Testis (tissue), 3 donors: ENCODE measurements around the gene MYO7B. TPM values are rescaled to one million over a fixed set of nuclear protein-coding genes. Genes with fewer than 3 reads are reported as not detected.

Experiments used
- DNase-seq: peaks from one replicate; pipeline ENCODE4 v3.0.0-alpha.2; 2019
- H3K27ac ChIP-seq, 2 donors: fragments of 200-600 bp; sonication (generic); one replicate each; pipeline ENCODE4 v1.5.1; 2019
- H3K27me3 ChIP-seq: fragments of 200-600 bp; sonication (generic); one replicate; pipeline ENCODE4 v1.5.1; 2019
- H3K36me3 ChIP-seq: fragments of 200-600 bp; sonication (generic); one replicate; pipeline ENCODE4 v1.5.1; 2017; ENCODE audit warnings: low read depth; ENCODE audit errors: missing control alignments
- H3K4me1 ChIP-seq: fragments of 200-600 bp; sonication (generic); one replicate; pipeline ENCODE4 v1.5.1; 2019
- H3K4me3 ChIP-seq, 2 donors: fragments of 200-600 bp; sonication (generic); one replicate each; pipeline ENCODE4 v1.5.1; 2017 to 2019
- H3K9me3 ChIP-seq: fragments of 200-600 bp; sonication (generic); one replicate; pipeline ENCODE4 v1.5.1; 2017
- POLR2A ChIP-seq: fragments of 450-650 bp; IDR thresholded peaks from one replicate; pipeline ENCODE4 v1.6.1; 2017; ENCODE audit warnings: antibody characterized with exemption, mild to moderate bottlenecking, moderate library complexity
- WGBS, 2 donors: methylation state at CpG; one replicate each; pipeline ENCODE4 v1.1.5; 2018; 5-methylcytosine and 5-hydroxymethylcytosine counted together
- intact Hi-C: fragments of 100-400 bp; cut with DNase I; formaldehyde crosslinking; loops from one replicate; pipeline ENCODE4 v1.15.1; 2023; ENCODE audit warnings: low total_unique reads
- polyA plus RNA-seq: library from polyadenylated mRNA; stranded (reverse); fragments of 350-450 nt; fragmentation: Illumina TruSeq; extraction: RNeasy Lipid Tissue Mini Kit (QIAGEN cat#74804); gene quantifications from one replicate; pipeline ENCODE4 v1.2.3, GENCODE V29; 2014; ENCODE audit warnings: low read depth, low replicate concordance; ENCODE audit not compliant: insufficient read depth
- total RNA-seq, 2 donors: library from RNA; depleted of rRNA; stranded (reverse); fragments of >200 nt; gene quantifications; one replicate each; pipeline ENCODE4 v1.2.3, GENCODE V29; 2016
- TF ChIP-seq, protein P1 (sequence below), 3 experiments: fragments of 450-650 bp in 2 of 3; fragments of 200-600 bp in 1 of 3; sonication (generic) in 1 of 3; IDR thresholded peaks; one replicate each; pipeline ENCODE4 v1.5.1; 2016 to 2019; ENCODE audit warnings: antibody characterized with exemption in 3 of 3, mild to moderate bottlenecking in 2 of 3, moderate library complexity in 1 of 3

The MYO7B gene
- total and polyA plus RNA-seq, 3 donors from 2014 or later, result 3.6 to 5.6 (median 4.2) TPM

DNA sequence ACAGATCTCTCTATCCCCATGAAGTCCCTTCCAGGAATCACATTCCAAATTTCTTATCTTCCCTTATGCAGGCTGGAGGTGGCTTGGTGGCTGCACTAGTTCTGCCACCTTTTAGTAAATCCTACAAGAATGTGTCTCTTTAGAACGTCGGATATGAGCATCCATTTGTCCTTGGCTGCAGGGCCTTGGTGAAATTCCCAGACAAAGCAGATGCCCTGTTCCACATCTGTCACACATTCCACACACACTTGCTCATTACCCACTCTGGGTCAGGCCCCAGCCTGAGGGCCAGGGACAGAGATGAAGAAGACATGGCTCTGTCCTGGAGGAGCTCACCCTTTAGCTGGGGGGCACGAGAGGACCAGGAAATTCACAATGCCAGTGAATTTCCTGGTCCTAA lies 79.2 kb downstream of the MYO7B start:
- WGBS, 2 donors, result 62 to 65% methylated on average over 3 of the region's 3 CpGs
- TF ChIP-seq POLR2A, result no peak
- TF ChIP-seq, protein P1, sequence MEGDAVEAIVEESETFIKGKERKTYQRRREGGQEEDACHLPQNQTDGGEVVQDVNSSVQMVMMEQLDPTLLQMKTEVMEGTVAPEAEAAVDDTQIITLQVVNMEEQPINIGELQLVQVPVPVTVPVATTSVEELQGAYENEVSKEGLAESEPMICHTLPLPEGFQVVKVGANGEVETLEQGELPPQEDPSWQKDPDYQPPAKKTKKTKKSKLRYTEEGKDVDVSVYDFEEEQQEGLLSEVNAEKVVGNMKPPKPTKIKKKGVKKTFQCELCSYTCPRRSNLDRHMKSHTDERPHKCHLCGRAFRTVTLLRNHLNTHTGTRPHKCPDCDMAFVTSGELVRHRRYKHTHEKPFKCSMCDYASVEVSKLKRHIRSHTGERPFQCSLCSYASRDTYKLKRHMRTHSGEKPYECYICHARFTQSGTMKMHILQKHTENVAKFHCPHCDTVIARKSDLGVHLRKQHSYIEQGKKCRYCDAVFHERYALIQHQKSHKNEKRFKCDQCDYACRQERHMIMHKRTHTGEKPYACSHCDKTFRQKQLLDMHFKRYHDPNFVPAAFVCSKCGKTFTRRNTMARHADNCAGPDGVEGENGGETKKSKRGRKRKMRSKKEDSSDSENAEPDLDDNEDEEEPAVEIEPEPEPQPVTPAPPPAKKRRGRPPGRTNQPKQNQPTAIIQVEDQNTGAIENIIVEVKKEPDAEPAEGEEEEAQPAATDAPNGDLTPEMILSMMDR (IDR thresholded peaks at IDR 0.05), result no peak
- Histone ChIP-seq H3K36me3 (no peaks in the 10 kb centered on the region), H3K27me3 (no peaks in the 10 kb centered on the region), H3K27ac (no peak overlapping the region), H3K4me3 (no peak overlapping the region), H3K4me1 (no peaks in the 10 kb centered on the region), H3K9me3 (no peaks in the 10 kb centered on the region)
- intact Hi-C loops, result no loop called here
- DNase-seq, result no peak

DNA sequence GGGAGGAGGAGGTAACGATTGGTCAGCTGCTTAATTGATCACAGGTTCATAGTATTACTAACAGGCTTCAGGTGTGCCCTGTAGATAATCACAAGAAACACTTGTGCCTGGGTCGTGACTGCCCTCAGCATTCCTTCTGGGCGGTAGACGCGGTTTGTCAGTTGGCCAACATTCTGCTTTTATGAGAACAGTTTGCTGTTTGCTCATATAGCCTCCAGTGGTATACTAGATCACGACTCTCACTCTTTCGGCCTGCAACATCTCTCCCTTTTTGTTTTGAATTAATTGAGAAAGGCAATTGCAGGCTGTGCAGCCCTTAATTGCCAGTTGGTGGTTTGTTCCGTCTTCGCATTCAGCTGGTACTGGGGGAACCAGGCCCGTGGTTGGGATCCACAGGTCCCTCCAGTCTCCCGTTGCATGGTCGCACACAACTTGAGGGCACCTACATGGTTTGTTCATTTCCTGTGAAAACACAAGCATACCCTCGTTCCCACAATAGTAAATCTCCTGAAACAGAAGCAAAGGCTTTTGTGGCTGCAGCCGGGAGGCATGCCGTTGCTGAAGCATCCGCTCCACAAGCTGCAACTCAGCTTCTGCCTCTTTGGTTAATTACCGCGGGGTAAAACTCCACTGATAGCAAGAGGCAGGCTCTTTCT lies 80.2 kb downstream of the MYO7B start:
- no peak for DNase-seq
- Histone ChIP-seq H3K9me3 (no peaks in the 10 kb centered on the region), H3K27ac (no peak overlapping the region), H3K4me1 (no peaks in the 10 kb centered on the region), H3K27me3 (no peaks in the 10 kb centered on the region), H3K36me3 (no peaks in the 10 kb centered on the region), H3K4me3 (no peak overlapping the region)
- 77 to 78% methylated on average over 18 of the region's 18 CpGs for WGBS, 2 donors
- TF ChIP-seq POLR2A, result no peak
- TF ChIP-seq, protein P1 (IDR thresholded peaks at IDR 0.05), result no peak
- intact Hi-C loops, result no loop called here

DNA sequence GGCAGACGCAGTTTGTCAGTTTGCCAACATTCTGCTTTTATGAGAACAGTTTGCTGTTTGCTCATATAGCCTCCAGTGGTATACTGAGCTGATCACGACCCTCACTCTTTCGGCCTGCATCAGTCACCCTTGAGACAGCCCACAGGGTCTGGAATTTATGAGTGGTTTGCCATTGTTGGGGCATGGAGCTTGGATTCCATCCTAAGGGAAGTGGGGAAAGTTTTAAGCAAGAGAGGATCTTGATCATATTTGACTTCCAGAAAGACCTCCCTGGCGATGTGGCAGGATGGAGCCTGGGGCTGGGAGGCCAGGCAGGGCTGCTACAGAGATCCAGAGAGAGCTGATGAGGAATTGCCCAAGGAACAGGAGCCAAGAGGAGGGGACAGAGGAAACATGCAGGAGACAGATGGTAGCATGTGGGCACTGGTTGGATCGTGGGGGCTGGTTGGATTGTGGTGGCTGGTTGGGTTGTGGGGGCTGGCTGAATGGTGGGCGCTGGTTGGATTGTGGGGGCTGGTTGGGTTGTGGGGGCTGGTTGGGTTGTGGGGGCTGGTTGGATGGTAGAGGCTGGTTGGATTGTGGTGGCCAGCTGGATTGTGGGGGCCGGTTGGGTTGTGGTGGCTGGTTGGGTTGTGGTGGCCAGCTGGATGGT lies 83.2 kb downstream of the MYO7B start:
- no peak overlapping the region for H3K4me3 ChIP-seq
- no peaks in the 10 kb centered on the region for H3K4me1 ChIP-seq
- no peak for TF ChIP-seq POLR2A
- TF ChIP-seq, protein P1 (IDR thresholded peaks at IDR 0.05), result no peak
- H3K36me3 ChIP-seq, result no peaks in the 10 kb centered on the region
- WGBS, 2 donors, result 81 to 92% methylated on average over 7 of the region's 7 CpGs
- intact Hi-C loops, result no loop called here
- no peak for DNase-seq
- H3K27me3 ChIP-seq, result no peaks in the 10 kb centered on the region
- H3K27ac ChIP-seq, result no peak overlapping the region
- no peaks in the 10 kb centered on the region for H3K9me3 ChIP-seq

DNA sequence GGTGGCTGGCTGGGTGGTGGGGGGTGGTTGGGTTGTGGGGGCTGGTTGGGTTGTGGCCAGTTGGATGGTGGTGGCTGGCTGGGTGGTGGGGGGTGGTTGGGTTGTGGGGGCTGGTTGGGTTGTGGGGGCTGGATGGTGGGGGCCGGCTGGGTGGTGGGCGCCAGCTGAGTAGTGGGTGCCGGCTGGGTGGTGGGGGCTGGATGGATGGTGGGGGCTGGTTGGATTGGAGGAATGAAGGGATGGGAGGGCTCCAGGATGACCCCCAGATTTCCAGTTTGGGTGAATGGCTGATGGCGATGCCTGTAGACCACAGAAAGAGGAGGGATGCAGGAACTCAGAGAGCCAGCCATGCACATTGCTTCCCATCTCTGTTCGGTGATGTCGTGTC lies 83.7 kb downstream of the MYO7B start:
- intact Hi-C loops, result no loop called here
- Histone ChIP-seq H3K27me3 (no peaks in the 10 kb centered on the region), H3K36me3 (no peaks in the 10 kb centered on the region), H3K9me3 (no peaks in the 10 kb centered on the region), H3K4me3 (no peak overlapping the region), H3K27ac (no peak overlapping the region), H3K4me1 (no peaks in the 10 kb centered on the region)
- TF ChIP-seq, protein P1 (IDR thresholded peaks at IDR 0.05), result no peak
- TF ChIP-seq POLR2A, result no peak
- WGBS, 2 donors, result 94 to 96% methylated on average over 6 of the region's 6 CpGs
- DNase-seq, result no peak
